Heart right ventricle (tissue), 16 donors: ENCODE results near the gene KCNA3. TPM values are rescaled to one million over a fixed set of nuclear protein-coding genes. Genes with fewer than 3 reads are reported as not detected.

Source experiments
- ATAC-seq, 8 donors: fragments of 200-7000 bp; cut with Tn5 transposase; one replicate each; pipeline ENCODE4 v1.9.1; 2020; ENCODE audit warnings: mild to moderate bottlenecking in 8 of 8, moderate library complexity in 8 of 8, moderate number of reproducible peaks in 1 of 8
- DNase-seq, 2 donors: peaks; one replicate each; pipeline ENCODE4 v3.0.0-alpha.2; 2020
- H3K27ac ChIP-seq, 10 donors: fragments of 200-600 bp; sonication (generic) in 2 of 10; one replicate each; pipeline versions ENCODE4 v1.5.0 to v1.8.0; 2020 to 2022; ENCODE audit warnings: mild to moderate bottlenecking in 3 of 10
- H3K27me3 ChIP-seq, 7 donors: fragments of 200-600 bp; one replicate each; pipeline ENCODE4 v1.8.0; 2021 to 2022; ENCODE audit warnings: mild to moderate bottlenecking in 2 of 7
- H3K36me3 ChIP-seq, 9 donors: fragments of 200-600 bp; sonication (generic) in 1 of 9; one replicate each; pipeline versions ENCODE4 v1.5.0 to v1.8.0; 2020 to 2022; ENCODE audit warnings: mild to moderate bottlenecking in 2 of 9
- H3K4me1 ChIP-seq, 9 donors: fragments of 200-600 bp; sonication (generic) in 1 of 9; one replicate each; pipeline versions ENCODE4 v1.5.0 to v1.8.0; 2020 to 2022; ENCODE audit warnings: mild to moderate bottlenecking in 4 of 9
- H3K4me3 ChIP-seq, 10 donors: fragments of 200-600 bp; sonication (generic) in 2 of 10; one replicate each; pipeline versions ENCODE4 v1.5.0 to v1.8.0; 2020 to 2022; ENCODE audit warnings: mild to moderate bottlenecking in 7 of 10, moderate library complexity in 2 of 10
- H3K9me3 ChIP-seq, 11 donors: fragments of 200-600 bp in 10 of 11; sonication (generic) in 2 of 11; one replicate each; pipeline versions ENCODE4 v1.5.0 to v1.8.0; 2013 to 2022; ENCODE audit warnings: mild to moderate bottlenecking in 2 of 11, control low read depth in 1 of 11, moderate library complexity in 1 of 11
- CTCF ChIP-seq, 9 donors: fragments of 200-600 bp; sonication (generic) in 2 of 9; IDR thresholded peaks; one replicate each; pipeline versions ENCODE4 v1.5.0 to v1.8.0; 2021 to 2022; ENCODE audit warnings: antibody characterized with exemption in 9 of 9, mild to moderate bottlenecking in 5 of 9, moderate library complexity in 1 of 9
- WGBS, 2 donors: extraction: QIAGEN DNeasy Blood & Tissue Kit; methylation state at CpG; one replicate each; pipeline ENCODE4 v1.1.7; 2013; ENCODE audit warnings: inconsistent platforms in 1 of 2; 5-methylcytosine and 5-hydroxymethylcytosine counted together
- intact Hi-C, 10 donors: fragments of 100-400 bp; cut with DNase I; formaldehyde crosslinking; loops; one replicate each; pipeline versions ENCODE4 v1.11.1 to v1.14.2; 2022
- polyA plus RNA-seq, 2 donors: library from polyadenylated mRNA; stranded (reverse); fragments of 200-250 nt; gene quantifications; one replicate each; pipeline ENCODE4 v1.2.3, GENCODE V29; 2013
- total RNA-seq, 10 donors: library from RNA; stranded (reverse); fragmentation: NEBNext Ultra II Directional in 3 of 10; extraction: Animal tissue kit (Norgen Biotek cat#: 25700) in 3 of 10; gene quantifications; one replicate each; pipeline versions ENCODE4 v1.2.1 to v1.2.4, GENCODE V29; 2021 to 2023
- donor health status: Arrhythmogenic right ventricular cardiomyopathy.
- donor health status: ischemic (EF 13 %, LVEDD 7.1; RV severe dilation, severe dysfunction).
- donor health status: healthy with polysubstance abuse.
- donor health status: DM: no; HTN: yes; CAD: no.
- donor health status: DM: no; HTN: no; CAD: no.
- donor health status: ischemic (EF 25% LVEDD 6.9; RV normal size, moderate dysfunction).
- donor health status: ischemic (EF 25% LVEDD 5.7; RV mildly dilated, moderate dysfunction).
- donor health status: healthy.
- donor health status: DM: yes; HTN: yes; CAD: no.
- donor health status: Ischemic cardiomyopathy.
- donor health status: ischemic (EF 35%, LVEDD 5.7; RV mildly dilated, moderate dysfunction).
- donor health status: nonischemic (EF 11% LVEDD 7.7; RV severe dilation, severe dysfunction).
- donor health status: DM: yes; HTN: yes; CAD: no.
- donor health status: PGD.
- donor health status: ischemic (EF 29% LVEDD 5.4; RV normal size, mild dysfunction).
- donor health status: nonischemic (EF 23%, LVEDD 6.1; RV moderate dilation, normal function).

KCNA3 gene
- total and polyA plus RNA-seq, 12 donors, result 0.04 to 1.8 (median 0.40) TPM; not detected in 2

DNA sequence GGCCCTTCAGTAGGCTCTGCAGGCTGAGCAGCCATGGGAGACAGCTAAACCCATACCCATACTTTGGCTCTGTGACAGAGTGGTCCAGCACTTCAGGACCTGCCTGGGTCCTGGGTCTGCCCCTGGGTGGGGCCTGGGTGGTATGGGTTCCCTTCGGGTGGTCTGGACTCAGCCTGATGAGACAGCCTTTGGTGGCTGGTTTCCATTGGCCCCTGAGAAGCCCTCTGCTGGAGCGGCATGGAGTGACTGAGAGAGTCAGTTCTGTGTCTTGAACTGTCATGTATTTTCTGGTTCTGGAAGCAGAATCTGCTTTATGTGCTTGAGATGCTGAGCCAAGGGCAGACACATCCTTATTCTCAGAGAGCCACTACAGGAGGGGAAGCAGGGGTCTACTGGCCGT, 37.3 kb downstream of the KCNA3 start:
- peaks cover 0 to 15% (median 0%) of the 10 kb centered on the region in 7 donors for H3K27me3 ChIP-seq
- peaks cover 4 to 65% (median 18%) of the 10 kb centered on the region in 9 donors for H3K4me1 ChIP-seq
- intact Hi-C loops, result no loop called here
- H3K4me3 ChIP-seq, result no peak overlapping the region
- H3K36me3 ChIP-seq, result no peaks in the 10 kb centered on the region
- ATAC-seq, result no peak
- DNase-seq, result no peak
- 52 to 68% methylated on average over 3 of the region's 3 CpGs for WGBS, 2 donors
- H3K9me3 ChIP-seq, result no peaks in the 10 kb centered on the region
- TF ChIP-seq CTCF (IDR thresholded peaks at IDR 0.05), result no peak
- H3K27ac ChIP-seq, result peak overlapping the region in 1 of 10 donors; percentile 50

GRCh38 chr1:110636149-110636935, 38.4 kb downstream of the KCNA3 start:
- TF ChIP-seq CTCF (IDR thresholded peaks at IDR 0.05), result no peak
- 83 to 87% methylated on average over 4 of the region's 4 CpGs for WGBS, 2 donors
- intact Hi-C loops, result no loop called here
- Histone ChIP-seq H3K4me1 (peaks cover 4 to 62% (median 18%) of the 10 kb centered on the region in 9 donors), H3K27me3 (peaks cover 0 to 21% (median 0%) of the 10 kb centered on the region in 7 donors), H3K9me3 (no peaks in the 10 kb centered on the region), H3K27ac (peak overlapping the region in 1 of 10 donors; percentile 73), H3K36me3 (no peaks in the 10 kb centered on the region), H3K4me3 (no peak overlapping the region)
- ATAC-seq, result no peak
- no peak for DNase-seq

DNA sequence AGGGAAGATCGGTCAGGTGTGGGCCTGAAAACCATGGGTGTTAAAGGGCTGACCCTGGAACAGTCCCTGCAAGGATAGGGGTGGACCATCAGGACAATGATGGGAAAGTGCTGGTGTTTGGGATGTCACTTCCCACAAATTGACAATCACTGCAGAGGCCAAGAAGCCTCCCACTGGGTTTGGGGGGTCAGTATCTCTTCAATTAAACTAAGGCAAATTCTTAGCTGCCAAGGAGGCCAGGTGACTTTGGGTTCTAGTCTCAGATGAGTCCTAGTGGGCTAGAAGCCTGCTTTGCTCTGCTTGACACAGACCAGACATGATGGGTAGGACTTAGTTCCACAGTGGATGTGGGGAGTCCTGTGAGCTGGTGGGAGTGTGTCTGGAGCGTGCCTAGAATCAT, 39.3 kb downstream of the KCNA3 start:
- Histone ChIP-seq H3K27ac (peak overlapping the region in 2 of 10 donors; percentile 29 to 73), H3K4me1 (peaks cover 4 to 61% (median 18%) of the 10 kb centered on the region in 9 donors), H3K4me3 (no peak overlapping the region), H3K27me3 (peaks cover 0 to 29% (median 0%) of the 10 kb centered on the region in 7 donors), H3K9me3 (no peaks in the 10 kb centered on the region), H3K36me3 (no peaks in the 10 kb centered on the region)
- WGBS, 2 donors, result 88 to 90% methylated on average over 2 of the region's 2 CpGs
- ATAC-seq (no peak), DNase-seq (no peak)
- intact Hi-C loops, result no loop called here
- TF ChIP-seq CTCF (IDR thresholded peaks at IDR 0.05), result no peak

- H3K36me3 ChIP-seq, result no peaks in the 10 kb centered on the region
- H3K4me1 ChIP-seq, result peaks cover 4 to 53% (median 16%) of the 10 kb centered on the region in 9 donors
- ATAC-seq, result peak; percentile 89 to 97 (median 92)
- H3K27me3 ChIP-seq, result peaks cover 0 to 34% (median 0%) of the 10 kb centered on the region in 7 donors
- H3K9me3 ChIP-seq, result no peaks in the 10 kb centered on the region
- intact Hi-C loops, result loop anchor here in 9 of 10 donors (1.0 to 5.0 kb wide), 6 partner anchors 38 to 148 kb away; partner anchors contain the start of gene KCNA3 (in 1 of the 9)
- peak overlapping the region in 5 of 10 donors; percentile 29 to 73 (median 50) for H3K27ac ChIP-seq
- no peak for TF ChIP-seq CTCF (IDR thresholded peaks at IDR 0.05)
- no peak overlapping the region for H3K4me3 ChIP-seq
- 28 to 39% methylated on average over 7 of the region's 7 CpGs for WGBS, 2 donors
- DNase-seq, result peak; percentile 88 to 89
Measured at GRCh38 chr1:110634455-110635311, 40.1 kb downstream of the KCNA3 start.
